Psoas muscle (tissue), 8 donors: ENCODE measurements around the gene OR1I1. TPM values are rescaled to one million over a fixed set of nuclear protein-coding genes. Genes with fewer than 3 reads are reported as not detected.

Experiments
- ATAC-seq, 4 donors: fragments of 200-7000 bp; cut with Tn5 transposase; one replicate each; pipeline ENCODE4 v1.9.1; 2020; ENCODE audit warnings: moderate library complexity in 3 of 4, mild to moderate bottlenecking in 2 of 4
- DNase-seq, 2 donors: peaks; one replicate each; pipeline ENCODE4 v3.0.0-alpha.2; 2020
- H3K27ac ChIP-seq: fragments of 200-600 bp; one replicate; pipeline ENCODE4 v1.8.0; 2022
- H3K27me3 ChIP-seq, 3 donors: fragments of 200-600 bp in 1 of 3; one replicate each; pipeline versions ENCODE4 v1.6.1 to v1.8.0; 2013 to 2022; ENCODE audit warnings: low read length in 2 of 3, mild to moderate bottlenecking in 2 of 3, moderate library complexity in 1 of 3; ENCODE audit not compliant: insufficient read depth in 3 of 3
- H3K36me3 ChIP-seq, 2 donors: fragments of 200-600 bp in 1 of 2; one replicate each; pipeline versions ENCODE4 v1.6.1 to v1.8.0; 2013 to 2022; ENCODE audit warnings: low read depth in 1 of 2, mild to moderate bottlenecking in 1 of 2, moderate library complexity in 1 of 2; ENCODE audit not compliant: insufficient read depth in 1 of 2
- H3K4me1 ChIP-seq: fragments of 200-600 bp; one replicate; pipeline ENCODE4 v1.8.0; 2022
- H3K4me3 ChIP-seq: fragments of 200-600 bp; one replicate; pipeline ENCODE4 v1.8.0; 2022; ENCODE audit warnings: mild to moderate bottlenecking
- H3K9me3 ChIP-seq: fragments of 200-600 bp; one replicate; pipeline ENCODE4 v1.8.0; 2022
- WGBS, 3 donors: extraction: QIAGEN DNeasy Blood & Tissue Kit; methylation state at CpG; one replicate each; pipeline versions ENCODE4 v1.1.6 to v1.1.7; 2013; 5-methylcytosine and 5-hydroxymethylcytosine counted together
- intact Hi-C, 2 donors: fragments of 100-400 bp; cut with DNase I; formaldehyde crosslinking; loops; one replicate each; pipeline versions ENCODE4 v1.11.0 to v1.14.2; 2022
- polyA plus RNA-seq, 3 donors: library from polyadenylated mRNA; stranded (reverse); fragments of 200-250 nt; gene quantifications; one replicate each; pipeline ENCODE4 v1.2.3, GENCODE V29; 2013
- total RNA-seq, 4 donors: library from RNA; stranded (reverse); fragmentation: NEBNext Ultra II Directional in 2 of 4; extraction: Animal tissue kit (Norgen Biotek cat#: 25700) in 2 of 4; gene quantifications; one replicate each; pipeline versions ENCODE4 v1.2.1 to v1.2.4, GENCODE V29; 2021 to 2023
- TF ChIP-seq, protein P1 (sequence below): fragments of 200-600 bp; IDR thresholded peaks from one replicate; pipeline ENCODE4 v1.8.0; 2022; ENCODE audit warnings: antibody characterized with exemption
- donor health status: healthy with polysubstance abuse.
- donor health status: DM: no; HTN: no; CAD: no; lungs with moderate emphysema.
- donor health status: Bipolar disorder and iron deficiency.
- donor health status: healthy.
- donor health status: DM: yes; HTN: yes; CAD: no.
- donor health status: DM: no; HTN: no; CAD: no.
- donor health status: DM: no; HTN: no; CAD: no.
- donor health status: DM: yes; HTN: yes; CAD: no.

Gene OR1I1
- total and polyA plus RNA-seq, 7 donors: not detected

- 79 to 93% (median 92%) methylated on average over 1 of the region's 1 CpG for WGBS, 3 donors
- H3K4me1 ChIP-seq: no peaks in the 10 kb centered on the region
- intact Hi-C loops: no loop called here
- no peaks in the 10 kb centered on the region for H3K36me3 ChIP-seq
- TF ChIP-seq, protein P1, sequence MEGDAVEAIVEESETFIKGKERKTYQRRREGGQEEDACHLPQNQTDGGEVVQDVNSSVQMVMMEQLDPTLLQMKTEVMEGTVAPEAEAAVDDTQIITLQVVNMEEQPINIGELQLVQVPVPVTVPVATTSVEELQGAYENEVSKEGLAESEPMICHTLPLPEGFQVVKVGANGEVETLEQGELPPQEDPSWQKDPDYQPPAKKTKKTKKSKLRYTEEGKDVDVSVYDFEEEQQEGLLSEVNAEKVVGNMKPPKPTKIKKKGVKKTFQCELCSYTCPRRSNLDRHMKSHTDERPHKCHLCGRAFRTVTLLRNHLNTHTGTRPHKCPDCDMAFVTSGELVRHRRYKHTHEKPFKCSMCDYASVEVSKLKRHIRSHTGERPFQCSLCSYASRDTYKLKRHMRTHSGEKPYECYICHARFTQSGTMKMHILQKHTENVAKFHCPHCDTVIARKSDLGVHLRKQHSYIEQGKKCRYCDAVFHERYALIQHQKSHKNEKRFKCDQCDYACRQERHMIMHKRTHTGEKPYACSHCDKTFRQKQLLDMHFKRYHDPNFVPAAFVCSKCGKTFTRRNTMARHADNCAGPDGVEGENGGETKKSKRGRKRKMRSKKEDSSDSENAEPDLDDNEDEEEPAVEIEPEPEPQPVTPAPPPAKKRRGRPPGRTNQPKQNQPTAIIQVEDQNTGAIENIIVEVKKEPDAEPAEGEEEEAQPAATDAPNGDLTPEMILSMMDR: no peak
- DNase-seq (no peak), ATAC-seq (no peak)
- H3K4me3 ChIP-seq: no peak overlapping the region
- H3K9me3 ChIP-seq: peaks cover 7% of the 10 kb centered on the region
- no peak overlapping the region for H3K27ac ChIP-seq
- H3K27me3 ChIP-seq: peaks cover 0 to 28% (median 9%) of the 10 kb centered on the region in 3 donors
These were observed 22.0 kb downstream of the OR1I1 start for GRCh38 chr19:15104003-15104402.

- intact Hi-C loops: no loop called here
- TF ChIP-seq, protein P1: no peak
- Histone ChIP-seq H3K4me3 (no peak overlapping the region), H3K4me1 (no peaks in the 10 kb centered on the region), H3K9me3 (peaks cover 7% of the 10 kb centered on the region), H3K36me3 (no peaks in the 10 kb centered on the region), H3K27ac (no peak overlapping the region), H3K27me3 (peaks cover 0 to 28% (median 9%) of the 10 kb centered on the region in 3 donors)
- DNase-seq (no peak), ATAC-seq (no peak)
- 79 to 92% (median 89%) methylated on average over 1 of the region's 1 CpG for WGBS, 3 donors
These were observed 22.4 kb downstream of the OR1I1 start for GRCh38 chr19:15104411-15104810.

GRCh38 chr19:15105044-15105443, 23.0 kb downstream of the OR1I1 start:
- 93 to 96% (median 95%) methylated on average over 3 of the region's 3 CpGs for WGBS, 3 donors
- H3K4me1 ChIP-seq: no peaks in the 10 kb centered on the region
- H3K27ac ChIP-seq: no peak overlapping the region
- peaks cover 0 to under 1% of the 10 kb centered on the region in 2 donors for H3K36me3 ChIP-seq
- no peak overlapping the region for H3K4me3 ChIP-seq
- DNase-seq: no peak
- no peak for ATAC-seq
- intact Hi-C loops: no loop called here
- H3K27me3 ChIP-seq: peaks cover 0 to 28% (median 9%) of the 10 kb centered on the region in 3 donors
- H3K9me3 ChIP-seq: peaks cover 7% of the 10 kb centered on the region
- TF ChIP-seq, protein P1: no peak

- Histone ChIP-seq H3K36me3 (peaks cover 0 to 6% of the 10 kb centered on the region in 2 donors), H3K9me3 (peaks cover 7% of the 10 kb centered on the region), H3K27ac (peak within 1 kb of the TSS; percentile 69), H3K27me3 (peaks cover 0 to 28% (median 6%) of the 10 kb centered on the region in 3 donors), H3K4me3 (peak within 1 kb of the TSS; percentile 67), H3K4me1 (no peaks in the 10 kb centered on the region)
- peak in 3 of 4 donors; percentile 30 to 72 (median 44) for ATAC-seq
- intact Hi-C loops: no loop called here
- TF ChIP-seq, protein P1: no peak
- DNase-seq: peak; percentile 61 to 73
- WGBS, 3 donors: 2 to 5% (median 2%) methylated on average over 53 to 77 of the region's 78 CpGs
These were observed 25.3 kb downstream of the OR1I1 start, which contains the start of gene SYDE1 for GRCh38 chr19:15107061-15108010. TSS of gene SYDE1 (plus strand) at chr19:15107401. CDS start at chr19:15107434, 33 bp downstream.
